ENCODE results near the gene PAFAH2. TPM values are rescaled to one million over a fixed set of nuclear protein-coding genes. Genes with fewer than 3 reads are reported as not detected.

Gene PAFAH2
- total RNA-seq, 1 experiment from 2014 or later: 8.5 TPM

DNA sequence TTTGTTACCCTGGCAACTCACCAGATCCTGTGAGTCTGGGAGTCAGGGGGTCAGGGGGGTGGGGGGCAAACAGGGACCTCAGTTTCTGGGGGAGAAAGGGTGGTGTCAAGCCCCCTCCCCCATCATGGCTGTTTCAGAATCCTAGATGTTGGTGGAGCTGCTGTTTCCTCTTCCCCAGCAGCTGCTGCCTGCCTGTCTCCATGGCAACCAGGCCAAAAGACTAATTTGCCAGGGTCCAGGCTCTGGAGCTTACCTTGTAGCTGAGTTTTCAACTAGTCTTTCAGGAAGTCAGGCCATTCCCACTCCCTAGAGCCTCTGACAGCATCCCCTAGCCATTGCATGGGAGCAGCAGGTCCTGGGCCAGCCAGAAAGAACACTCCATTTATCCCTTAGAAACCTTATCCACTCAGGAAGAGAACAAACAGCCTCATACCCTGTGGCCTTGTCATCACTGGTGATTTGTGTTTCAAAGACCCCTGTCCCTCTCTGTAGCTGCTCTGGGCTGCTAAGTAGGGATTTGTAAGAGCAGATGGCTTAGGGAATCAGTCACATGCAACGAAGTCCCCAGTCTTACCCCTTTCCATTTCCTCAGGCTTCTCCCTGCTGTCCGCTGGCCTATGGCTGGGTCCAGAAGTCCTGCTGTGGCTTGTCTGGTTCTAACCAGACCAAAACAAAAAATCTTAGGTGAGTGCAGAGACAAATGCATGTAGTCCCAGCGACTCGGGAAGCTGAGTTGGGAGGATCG lies 70.2 kb downstream of the PAFAH2 start:
- POLR2A ChIA-PET: interaction anchor here (0.5 kb wide), 1 partner anchor 116 kb away, joined by 3 read pairs; no protein-coding TSS in a partner anchor
- no peak for DNase-seq (ENCODE audit: low read depth, low spot score)
- no peaks in the 10 kb centered on the region for H3K36me3 ChIP-seq (ENCODE audit: control insufficient read depth, insufficient read depth, low read length)
- no peaks in the 10 kb centered on the region for H3K9me3 ChIP-seq (ENCODE audit: control insufficient read depth, insufficient read depth, low read depth, low read length)
- ATAC-seq: no peak
- CTCF ChIA-PET: no interaction called here
- in situ Hi-C loops (cut with HindIII; ENCODE audit: low pct_unique_long_range_greater_than_20kb, low sequenced_read_pairs): no loop called here
- TF ChIP-seq SIN3A (IDR thresholded peaks at IDR 0.05; ENCODE audit: borderline replicate concordance, insufficient read depth, low read depth, low read length) (no peak), TCF7L2 (IDR thresholded peaks at IDR 0.05; ENCODE audit: low read depth, low read length) (no peak), POLR2AphosphoS5 (IDR thresholded peaks at IDR 0.05; ENCODE audit: low read depth, low read length) (no peak)
- TF ChIP-seq, protein P1, sequence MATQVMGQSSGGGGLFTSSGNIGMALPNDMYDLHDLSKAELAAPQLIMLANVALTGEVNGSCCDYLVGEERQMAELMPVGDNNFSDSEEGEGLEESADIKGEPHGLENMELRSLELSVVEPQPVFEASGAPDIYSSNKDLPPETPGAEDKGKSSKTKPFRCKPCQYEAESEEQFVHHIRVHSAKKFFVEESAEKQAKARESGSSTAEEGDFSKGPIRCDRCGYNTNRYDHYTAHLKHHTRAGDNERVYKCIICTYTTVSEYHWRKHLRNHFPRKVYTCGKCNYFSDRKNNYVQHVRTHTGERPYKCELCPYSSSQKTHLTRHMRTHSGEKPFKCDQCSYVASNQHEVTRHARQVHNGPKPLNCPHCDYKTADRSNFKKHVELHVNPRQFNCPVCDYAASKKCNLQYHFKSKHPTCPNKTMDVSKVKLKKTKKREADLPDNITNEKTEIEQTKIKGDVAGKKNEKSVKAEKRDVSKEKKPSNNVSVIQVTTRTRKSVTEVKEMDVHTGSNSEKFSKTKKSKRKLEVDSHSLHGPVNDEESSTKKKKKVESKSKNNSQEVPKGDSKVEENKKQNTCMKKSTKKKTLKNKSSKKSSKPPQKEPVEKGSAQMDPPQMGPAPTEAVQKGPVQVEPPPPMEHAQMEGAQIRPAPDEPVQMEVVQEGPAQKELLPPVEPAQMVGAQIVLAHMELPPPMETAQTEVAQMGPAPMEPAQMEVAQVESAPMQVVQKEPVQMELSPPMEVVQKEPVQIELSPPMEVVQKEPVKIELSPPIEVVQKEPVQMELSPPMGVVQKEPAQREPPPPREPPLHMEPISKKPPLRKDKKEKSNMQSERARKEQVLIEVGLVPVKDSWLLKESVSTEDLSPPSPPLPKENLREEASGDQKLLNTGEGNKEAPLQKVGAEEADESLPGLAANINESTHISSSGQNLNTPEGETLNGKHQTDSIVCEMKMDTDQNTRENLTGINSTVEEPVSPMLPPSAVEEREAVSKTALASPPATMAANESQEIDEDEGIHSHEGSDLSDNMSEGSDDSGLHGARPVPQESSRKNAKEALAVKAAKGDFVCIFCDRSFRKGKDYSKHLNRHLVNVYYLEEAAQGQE (IDR thresholded peaks at IDR 0.05; ENCODE audit: insufficient read depth in 1 of 2, low read depth in 2 of 2, low read length in 1 of 2): no peak
- TF ChIP-seq, protein P2, sequence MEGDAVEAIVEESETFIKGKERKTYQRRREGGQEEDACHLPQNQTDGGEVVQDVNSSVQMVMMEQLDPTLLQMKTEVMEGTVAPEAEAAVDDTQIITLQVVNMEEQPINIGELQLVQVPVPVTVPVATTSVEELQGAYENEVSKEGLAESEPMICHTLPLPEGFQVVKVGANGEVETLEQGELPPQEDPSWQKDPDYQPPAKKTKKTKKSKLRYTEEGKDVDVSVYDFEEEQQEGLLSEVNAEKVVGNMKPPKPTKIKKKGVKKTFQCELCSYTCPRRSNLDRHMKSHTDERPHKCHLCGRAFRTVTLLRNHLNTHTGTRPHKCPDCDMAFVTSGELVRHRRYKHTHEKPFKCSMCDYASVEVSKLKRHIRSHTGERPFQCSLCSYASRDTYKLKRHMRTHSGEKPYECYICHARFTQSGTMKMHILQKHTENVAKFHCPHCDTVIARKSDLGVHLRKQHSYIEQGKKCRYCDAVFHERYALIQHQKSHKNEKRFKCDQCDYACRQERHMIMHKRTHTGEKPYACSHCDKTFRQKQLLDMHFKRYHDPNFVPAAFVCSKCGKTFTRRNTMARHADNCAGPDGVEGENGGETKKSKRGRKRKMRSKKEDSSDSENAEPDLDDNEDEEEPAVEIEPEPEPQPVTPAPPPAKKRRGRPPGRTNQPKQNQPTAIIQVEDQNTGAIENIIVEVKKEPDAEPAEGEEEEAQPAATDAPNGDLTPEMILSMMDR (IDR thresholded peaks at IDR 0.05): no peak
- peaks cover 7% of the 10 kb centered on the region; the same call in 1 of the 2 replicates for H3K4me1 ChIP-seq (ENCODE audit: control insufficient read depth, insufficient read depth, low read length)
- intact Hi-C loops (cut with micrococcal nuclease; ENCODE audit: unreplicated experiment): no loop called here
- H3K27me3 ChIP-seq (ENCODE audit: control insufficient read depth, insufficient read depth, low read length): no peaks in the 10 kb centered on the region
- BruUV-seq (replicated peaks): no TSS peak
- no peak overlapping the region for H3K27ac ChIP-seq (ENCODE audit: low read length)
- no peak overlapping the region for H3K4me3 ChIP-seq (ENCODE audit: low read depth in 2 of 2, low read length in 2 of 2)

DNA sequence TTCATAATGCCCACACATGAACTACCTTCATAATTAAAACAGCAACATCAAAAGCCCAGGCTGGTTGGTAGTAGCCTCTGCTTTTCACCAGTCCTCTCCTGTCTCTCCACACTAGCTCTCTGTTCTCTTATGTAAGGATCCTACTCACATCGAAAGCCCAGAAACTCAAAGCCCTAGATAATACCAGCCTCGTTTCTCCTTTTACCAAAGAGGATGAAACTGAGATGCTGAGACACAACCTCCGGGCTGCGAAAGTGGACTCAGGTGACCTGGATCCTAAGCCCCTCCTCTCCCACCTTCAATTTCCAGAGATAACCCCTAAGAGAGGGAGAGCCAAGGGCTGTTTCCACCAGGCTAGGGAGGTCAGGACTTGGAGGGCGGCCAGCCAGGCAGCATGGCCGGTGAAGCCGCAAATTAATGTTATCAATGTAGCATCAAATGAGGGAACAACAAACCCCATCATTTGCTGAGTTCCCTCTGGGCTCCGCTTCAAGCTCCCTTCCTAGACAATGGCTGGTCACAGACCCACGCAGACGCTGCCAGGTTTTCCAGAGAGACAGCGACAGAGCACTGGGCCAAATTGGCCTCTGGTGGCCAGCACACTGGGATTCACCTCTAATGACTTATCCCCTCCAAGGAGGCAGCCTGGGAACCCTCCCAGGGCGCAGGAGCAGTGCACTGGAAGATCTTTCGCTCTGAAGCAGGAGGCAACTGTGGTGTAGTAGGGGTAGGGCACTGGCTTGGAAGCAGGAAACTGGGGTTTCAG lies 70.9 kb downstream of the PAFAH2 start:
- no peak for ATAC-seq
- no peaks in the 10 kb centered on the region for H3K27me3 ChIP-seq (ENCODE audit: control insufficient read depth, insufficient read depth, low read length)
- in situ Hi-C loops (cut with HindIII; ENCODE audit: low pct_unique_long_range_greater_than_20kb, low sequenced_read_pairs) (no loop called here), intact Hi-C loops (cut with micrococcal nuclease; ENCODE audit: unreplicated experiment) (no loop called here)
- CTCF ChIA-PET: no interaction called here
- no peak overlapping the region for H3K4me3 ChIP-seq (ENCODE audit: low read depth in 2 of 2, low read length in 2 of 2)
- no peaks in the 10 kb centered on the region for H3K9me3 ChIP-seq (ENCODE audit: control insufficient read depth, insufficient read depth, low read depth, low read length)
- no peak overlapping the region for H3K27ac ChIP-seq (ENCODE audit: low read length)
- no peak for DNase-seq (ENCODE audit: low read depth, low spot score)
- no peak for TF ChIP-seq SIN3A (IDR thresholded peaks at IDR 0.05; ENCODE audit: borderline replicate concordance, insufficient read depth, low read depth, low read length)
- no peak for TF ChIP-seq TCF7L2 (IDR thresholded peaks at IDR 0.05; ENCODE audit: low read depth, low read length)
- TF ChIP-seq, protein P2 (IDR thresholded peaks at IDR 0.05): no peak
- TF ChIP-seq, protein P1 (IDR thresholded peaks at IDR 0.05; ENCODE audit: insufficient read depth in 1 of 2, low read depth in 2 of 2, low read length in 1 of 2): no peak
- TF ChIP-seq POLR2AphosphoS5 (IDR thresholded peaks at IDR 0.05; ENCODE audit: low read depth, low read length): no peak
- POLR2A ChIA-PET: no interaction called here
- peaks cover 12% of the 10 kb centered on the region for H3K4me1 ChIP-seq (ENCODE audit: control insufficient read depth, insufficient read depth, low read length)
- no peaks in the 10 kb centered on the region for H3K36me3 ChIP-seq (ENCODE audit: control insufficient read depth, insufficient read depth, low read length)
- no TSS peak for BruUV-seq (replicated peaks)

All from Panc1 (cell line).